RWPE2 (cell line): ENCODE data around the gene SPACA6.
A peak's percentile ranks its signal among the peaks of the same experiment; 100 is the strongest.

ENCODE experiments used
- ATAC-seq: fragments of 200-7000 bp; cut with Tn5 transposase; 3 replicates; pipeline ENCODE4 v1.9.1; 2021; ENCODE audit warnings: low read depth
- DNase-seq: peaks from one replicate; pipeline ENCODE4 v3.0.0-alpha.2; 2020; ENCODE audit warnings: low spot score
- H3K27ac ChIP-seq: fragments of 450-650 bp; 2 replicates; pipeline ENCODE4 v1.5.1; 2017; ENCODE audit warnings: mild to moderate bottlenecking; ENCODE audit not compliant: poor library complexity, severe bottlenecking
- H3K27me3 ChIP-seq: fragments of 250-450 bp; sonication (Bioruptor Pico); 2 replicates; pipeline ENCODE4 v1.5.1; 2021; ENCODE audit warnings: mild to moderate bottlenecking, moderate library complexity; ENCODE audit not compliant: insufficient read depth, poor library complexity, severe bottlenecking
- H3K36me3 ChIP-seq: fragments of 250-450 bp; sonication (Bioruptor Pico); 2 replicates; pipeline ENCODE4 v1.5.1; 2020; ENCODE audit warnings: low read depth, mild to moderate bottlenecking, moderate library complexity
- H3K4me1 ChIP-seq: fragments of 250-450 bp; sonication (Bioruptor Pico); 2 replicates; pipeline ENCODE4 v1.5.1; 2021; ENCODE audit warnings: mild to moderate bottlenecking, moderate library complexity; ENCODE audit not compliant: insufficient read depth, poor library complexity, severe bottlenecking
- H3K4me3 ChIP-seq: fragments of 250-450 bp; sonication (Bioruptor Pico); 2 replicates; pipeline ENCODE4 v1.5.1; 2021; ENCODE audit warnings: mild to moderate bottlenecking, moderate library complexity; ENCODE audit not compliant: severe bottlenecking
- H3K9me3 ChIP-seq: fragments of 250-450 bp; sonication (Bioruptor Pico); 2 replicates; pipeline ENCODE4 v1.5.1; 2021; ENCODE audit warnings: mild to moderate bottlenecking, moderate library complexity; ENCODE audit not compliant: severe bottlenecking
- CTCF ChIP-seq: fragments of 450-650 bp; IDR thresholded peaks from one replicate; pipeline ENCODE4 v1.5.1; 2017; ENCODE audit warnings: mild to moderate bottlenecking, moderate library complexity; ENCODE audit not compliant: poor library complexity, severe bottlenecking

The SPACA6 gene

DNA sequence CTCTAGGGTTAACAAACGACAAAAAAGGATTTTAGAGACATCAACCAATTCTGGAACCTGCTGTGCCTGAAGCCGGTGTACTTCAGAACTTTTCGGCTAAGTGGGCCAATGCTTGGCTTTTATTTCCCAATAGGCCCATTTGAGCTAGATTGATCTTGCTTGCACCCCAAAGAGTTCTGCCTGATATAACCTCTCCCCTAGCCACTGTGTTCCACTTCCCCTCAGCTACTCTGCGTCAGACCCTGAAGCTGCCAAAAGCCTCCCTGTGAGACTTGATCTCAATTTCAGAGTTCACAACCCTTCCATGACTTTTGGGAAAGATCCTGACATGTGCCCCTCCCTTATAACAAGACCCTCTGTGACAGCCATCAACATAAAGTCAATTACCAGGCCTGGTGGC is 40.9 kb upstream of the SPACA6 start:
- Histone ChIP-seq H3K36me3 (no peaks in the 10 kb centered on the region), H3K9me3 (no peaks in the 10 kb centered on the region), H3K4me1 (no peaks in the 10 kb centered on the region), H3K27ac (no peak overlapping the region), H3K4me3 (no peak overlapping the region), H3K27me3 (peaks cover 11% of the 10 kb centered on the region)
- no peak for TF ChIP-seq CTCF
- DNase-seq, result no peak
- no peak for ATAC-seq

- no peaks in the 10 kb centered on the region for H3K36me3 ChIP-seq
- peaks cover 11% of the 10 kb centered on the region for H3K27me3 ChIP-seq
- H3K27ac ChIP-seq, result no peak overlapping the region
- H3K9me3 ChIP-seq, result no peaks in the 10 kb centered on the region
- DNase-seq, result no peak
- no peaks in the 10 kb centered on the region for H3K4me1 ChIP-seq
- no peak overlapping the region for H3K4me3 ChIP-seq
- no peak for ATAC-seq
- no peak for TF ChIP-seq CTCF
These were observed 40.0 kb upstream of the SPACA6 start for GRCh38 chr19:51653162-51653561.

DNA sequence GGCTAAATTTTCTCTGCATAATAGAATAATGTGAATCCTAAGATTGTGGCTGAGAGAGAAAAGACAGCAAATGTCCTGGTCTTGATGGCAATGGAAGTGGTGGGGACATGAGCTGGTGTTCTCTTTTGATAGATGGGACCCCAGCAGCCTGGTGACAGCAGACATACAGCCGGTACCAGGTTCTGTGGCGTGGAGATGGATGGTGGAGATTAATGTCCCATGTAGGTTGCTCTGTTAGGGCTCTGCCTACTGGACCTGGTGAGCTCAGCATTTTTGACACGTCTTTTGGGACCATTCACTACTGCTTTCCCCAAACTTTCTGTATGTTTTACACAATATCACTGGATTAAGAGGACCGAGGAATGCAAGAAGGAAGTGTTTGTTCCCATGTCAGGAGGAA is 38.3 kb upstream of the SPACA6 start:
- Histone ChIP-seq H3K27me3 (no peaks in the 10 kb centered on the region), H3K9me3 (no peaks in the 10 kb centered on the region), H3K4me1 (no peaks in the 10 kb centered on the region), H3K4me3 (no peak overlapping the region), H3K36me3 (no peaks in the 10 kb centered on the region), H3K27ac (no peak overlapping the region)
- ATAC-seq (no peak), DNase-seq (no peak)
- no peak for TF ChIP-seq CTCF

GRCh38 chr19:51660975-51661600 is 32.0 kb upstream of the SPACA6 start:
- Histone ChIP-seq H3K4me3 (no peak overlapping the region), H3K4me1 (no peaks in the 10 kb centered on the region), H3K27ac (no peak overlapping the region), H3K36me3 (no peaks in the 10 kb centered on the region), H3K9me3 (no peaks in the 10 kb centered on the region), H3K27me3 (no peaks in the 10 kb centered on the region)
- peak; percentile 57 for TF ChIP-seq CTCF
- no peak for DNase-seq
- ATAC-seq, result peak; percentile 60; the same call in 2 of the 3 replicates

DNA sequence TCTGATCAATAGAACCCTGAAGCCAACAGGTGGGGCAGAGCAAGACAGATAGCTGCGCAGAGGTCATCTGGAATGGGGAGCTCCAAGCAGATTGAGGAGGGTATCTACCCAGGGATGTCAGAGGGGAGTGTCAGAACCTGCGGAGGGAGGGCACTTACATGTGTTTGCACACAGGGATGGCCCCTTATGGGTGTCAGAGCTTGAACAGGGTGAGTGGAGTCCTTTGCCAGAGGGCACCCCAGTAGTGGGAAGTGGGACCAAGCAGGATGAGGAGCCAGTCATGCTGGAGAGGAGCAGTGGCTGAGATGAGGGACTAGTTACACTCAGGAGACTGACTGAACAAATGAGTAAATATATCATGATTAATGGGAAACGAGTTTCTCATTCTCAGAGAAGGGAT is 29.5 kb upstream of the SPACA6 start:
- TF ChIP-seq CTCF, result no peak
- no peak overlapping the region for H3K4me3 ChIP-seq
- H3K27me3 ChIP-seq, result no peaks in the 10 kb centered on the region
- no peak overlapping the region for H3K27ac ChIP-seq
- H3K9me3 ChIP-seq, result no peaks in the 10 kb centered on the region
- DNase-seq, result no peak
- H3K4me1 ChIP-seq, result no peaks in the 10 kb centered on the region
- ATAC-seq, result no peak
- no peaks in the 10 kb centered on the region for H3K36me3 ChIP-seq
